ENCODE results near the gene MTURN.

DNA sequence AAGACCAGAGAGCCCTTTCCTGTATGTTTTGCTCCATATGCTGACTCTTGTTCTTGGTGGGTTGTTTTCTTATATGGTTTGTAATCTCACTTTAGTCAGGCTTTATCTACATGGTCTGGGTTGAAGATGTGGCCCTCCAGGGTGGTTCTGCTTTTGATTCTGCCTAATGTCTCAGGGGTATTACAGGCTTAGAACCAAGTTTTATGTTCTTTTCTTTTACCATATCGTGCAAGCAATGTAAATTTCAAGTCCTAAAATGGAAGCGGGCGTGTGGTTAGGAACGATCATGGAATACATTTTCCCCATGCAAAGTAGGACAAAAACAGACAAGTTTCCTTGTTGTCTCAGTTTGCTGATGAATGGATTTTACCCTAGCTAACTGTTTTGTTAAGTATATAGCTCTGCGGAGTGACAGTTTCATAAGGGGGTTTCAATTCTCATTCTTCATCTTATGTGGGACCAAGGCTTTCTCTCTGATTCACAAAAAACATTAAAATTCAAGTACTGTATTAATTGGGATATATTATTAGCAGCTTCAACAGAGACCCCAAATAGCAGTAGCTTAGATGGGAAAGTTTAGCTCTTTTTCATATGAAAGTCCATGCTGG is 58.7 kb downstream of the MTURN start:
- TF ChIP-seq, protein P1, sequence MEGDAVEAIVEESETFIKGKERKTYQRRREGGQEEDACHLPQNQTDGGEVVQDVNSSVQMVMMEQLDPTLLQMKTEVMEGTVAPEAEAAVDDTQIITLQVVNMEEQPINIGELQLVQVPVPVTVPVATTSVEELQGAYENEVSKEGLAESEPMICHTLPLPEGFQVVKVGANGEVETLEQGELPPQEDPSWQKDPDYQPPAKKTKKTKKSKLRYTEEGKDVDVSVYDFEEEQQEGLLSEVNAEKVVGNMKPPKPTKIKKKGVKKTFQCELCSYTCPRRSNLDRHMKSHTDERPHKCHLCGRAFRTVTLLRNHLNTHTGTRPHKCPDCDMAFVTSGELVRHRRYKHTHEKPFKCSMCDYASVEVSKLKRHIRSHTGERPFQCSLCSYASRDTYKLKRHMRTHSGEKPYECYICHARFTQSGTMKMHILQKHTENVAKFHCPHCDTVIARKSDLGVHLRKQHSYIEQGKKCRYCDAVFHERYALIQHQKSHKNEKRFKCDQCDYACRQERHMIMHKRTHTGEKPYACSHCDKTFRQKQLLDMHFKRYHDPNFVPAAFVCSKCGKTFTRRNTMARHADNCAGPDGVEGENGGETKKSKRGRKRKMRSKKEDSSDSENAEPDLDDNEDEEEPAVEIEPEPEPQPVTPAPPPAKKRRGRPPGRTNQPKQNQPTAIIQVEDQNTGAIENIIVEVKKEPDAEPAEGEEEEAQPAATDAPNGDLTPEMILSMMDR (IDR thresholded peaks at IDR 0.05; ENCODE audit: extremely low read depth in 1 of 2, insufficient read depth in 1 of 2, low read depth in 1 of 2, low read length in 2 of 2), result no peak
- TF ChIP-seq, protein P2, sequence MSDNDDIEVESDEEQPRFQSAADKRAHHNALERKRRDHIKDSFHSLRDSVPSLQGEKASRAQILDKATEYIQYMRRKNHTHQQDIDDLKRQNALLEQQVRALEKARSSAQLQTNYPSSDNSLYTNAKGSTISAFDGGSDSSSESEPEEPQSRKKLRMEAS (IDR thresholded peaks at IDR 0.05; ENCODE audit: insufficient read depth, insufficient read length), result no peak
- no peak for TF ChIP-seq EZH2 (IDR thresholded peaks at IDR 0.05; ENCODE audit: borderline replicate concordance, low read depth, low read length, severe bottlenecking)
- no peak for TF ChIP-seq POLR2A (IDR thresholded peaks at IDR 0.05; ENCODE audit: low read depth, low read length)
- no peak for TF ChIP-seq MYC (IDR thresholded peaks at IDR 0.05; ENCODE audit: low read depth, low read length)

Data from endothelial cell of umbilical vein (primary cell).